Measurements from ENCODE around the gene EXOC3L1.
A peak's percentile ranks its signal among the peaks of the same experiment; 100 is the strongest.

EXOC3L1 gene

GRCh38 chr16:67163164-67163998 lies 26.6 kb downstream of the EXOC3L1 start:
- no peak for DNase-seq

GRCh38 chr16:67162506-67163163 lies 27.3 kb downstream of the EXOC3L1 start:
- DNase-seq = no peak

GRCh38 chr16:67161595-67162058 lies 28.3 kb downstream of the EXOC3L1 start:
- DNase-seq = no peak

GRCh38 chr16:67158637-67159600 lies 31.0 kb downstream of the EXOC3L1 start:
- peak; percentile 72 for DNase-seq

GRCh38 chr16:67157892-67158635 lies 31.9 kb downstream of the EXOC3L1 start:
- no peak for DNase-seq

- DNase-seq = no peak
Measured at GRCh38 chr16:67157106-67157748, 32.7 kb downstream of the EXOC3L1 start.

- no peak for DNase-seq
Measured at GRCh38 chr16:67156143-67156844, 33.6 kb downstream of the EXOC3L1 start.

- peak; percentile 77 for DNase-seq
Measured at GRCh38 chr16:67155295-67156142, 34.4 kb downstream of the EXOC3L1 start.

GRCh38 chr16:67154578-67155294 lies 35.2 kb downstream of the EXOC3L1 start:
- DNase-seq = no peak

- DNase-seq = no peak
Measured at GRCh38 chr16:67151431-67152097, 38.4 kb downstream of the EXOC3L1 start.

- no peak for DNase-seq
Measured at GRCh38 chr16:67150833-67151396, 39.0 kb downstream of the EXOC3L1 start, which contains the start of gene B3GNT9. TSS of gene B3GNT9 (minus strand) at chr16:67150998. CDS start at chr16:67150485, 513 bp downstream.

GRCh38 chr16:67150047-67150832 lies 39.7 kb downstream of the EXOC3L1 start:
- no peak for DNase-seq

GRCh38 chr16:67149276-67150046 lies 40.5 kb downstream of the EXOC3L1 start:
- DNase-seq = no peak

GRCh38 chr16:67148656-67149275 lies 41.2 kb downstream of the EXOC3L1 start:
- DNase-seq = no peak

GRCh38 chr16:67148221-67148620 lies 41.7 kb downstream of the EXOC3L1 start:
- DNase-seq = no peak

Data from T-helper 9 cell (primary cell).